ENCODE measurements around the gene BTN3A1. TPM values are rescaled to one million over a fixed set of nuclear protein-coding genes. Genes with fewer than 3 reads are reported as not detected.
"Not testable (repeated sequence)": the region's sequence is repeated elsewhere in the genome, so short reads cannot be mapped to it uniquely, and the experiment has no call there.

The BTN3A1 gene
- total and polyA plus RNA-seq, 2 donors (not counting 1 experiment from before 2014, with no cell fraction given), result 31.6 to 42.9 TPM

- no peak overlapping the region for H2AFZ ChIP-seq (ENCODE audit: low read length)
- H3K4me2 ChIP-seq (ENCODE audit: extremely low read depth, insufficient read depth, low read length), result peak overlapping the region; percentile 72
- H3K4me3 ChIP-seq (replicated peaks in 1 of 4; ENCODE audit: control extremely low read depth in 1 of 4, insufficient read depth in 1 of 4, low read depth in 3 of 4, low read length in 4 of 4), result peak overlapping the region in 2 of 4 experiments; percentile 75 to 99
- H3K79me2 ChIP-seq (ENCODE audit: control insufficient read depth, insufficient read depth, low read length), result peaks cover 35% of the 10 kb centered on the region
- no peaks in the 10 kb centered on the region for H3K27me3 ChIP-seq (ENCODE audit: control insufficient read depth, insufficient read depth, low read length)
- H3K9ac ChIP-seq (ENCODE audit: insufficient read depth, low read length), result no peak overlapping the region
- H3K27ac ChIP-seq (ENCODE audit: insufficient read depth, low read length), result no peak overlapping the region
- H3K4me1 ChIP-seq (ENCODE audit: control insufficient read depth, extremely low read depth, insufficient read depth, low read length), result peaks cover 6% of the 10 kb centered on the region
- TF ChIP-seq, protein P1, sequence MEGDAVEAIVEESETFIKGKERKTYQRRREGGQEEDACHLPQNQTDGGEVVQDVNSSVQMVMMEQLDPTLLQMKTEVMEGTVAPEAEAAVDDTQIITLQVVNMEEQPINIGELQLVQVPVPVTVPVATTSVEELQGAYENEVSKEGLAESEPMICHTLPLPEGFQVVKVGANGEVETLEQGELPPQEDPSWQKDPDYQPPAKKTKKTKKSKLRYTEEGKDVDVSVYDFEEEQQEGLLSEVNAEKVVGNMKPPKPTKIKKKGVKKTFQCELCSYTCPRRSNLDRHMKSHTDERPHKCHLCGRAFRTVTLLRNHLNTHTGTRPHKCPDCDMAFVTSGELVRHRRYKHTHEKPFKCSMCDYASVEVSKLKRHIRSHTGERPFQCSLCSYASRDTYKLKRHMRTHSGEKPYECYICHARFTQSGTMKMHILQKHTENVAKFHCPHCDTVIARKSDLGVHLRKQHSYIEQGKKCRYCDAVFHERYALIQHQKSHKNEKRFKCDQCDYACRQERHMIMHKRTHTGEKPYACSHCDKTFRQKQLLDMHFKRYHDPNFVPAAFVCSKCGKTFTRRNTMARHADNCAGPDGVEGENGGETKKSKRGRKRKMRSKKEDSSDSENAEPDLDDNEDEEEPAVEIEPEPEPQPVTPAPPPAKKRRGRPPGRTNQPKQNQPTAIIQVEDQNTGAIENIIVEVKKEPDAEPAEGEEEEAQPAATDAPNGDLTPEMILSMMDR (conservative IDR thresholded peaks at IDR 0.05 in 1 of 2, IDR thresholded peaks at IDR 0.05 in 1 of 2; ENCODE audit: low read depth in 1 of 2, low read length in 2 of 2), result no peak
- no peak for TF ChIP-seq EZH2 (IDR thresholded peaks at IDR 0.05; ENCODE audit: low read length, missing control alignments)
- H3K36me3 ChIP-seq (ENCODE audit: control insufficient read depth, insufficient read depth, low read length), result peaks cover 21% of the 10 kb centered on the region
- DNase-seq (ENCODE audit: low read depth in 2 of 2), result no peak
- no peaks in the 10 kb centered on the region for H4K20me1 ChIP-seq (ENCODE audit: control insufficient read depth, extremely low read depth, insufficient read depth, low read length)
- H3K9me3 ChIP-seq (ENCODE audit: control insufficient read depth, insufficient read depth, low read depth, low read length), result no peaks in the 10 kb centered on the region
Measured at GRCh38 chr6:26459023-26459810, 57.1 kb downstream of the BTN3A1 start.

GRCh38 chr6:26461353-26461752 is 59.3 kb downstream of the BTN3A1 start:
- H3K27ac ChIP-seq (ENCODE audit: insufficient read depth, low read length); H4K20me1 ChIP-seq (ENCODE audit: control insufficient read depth, extremely low read depth, insufficient read depth, low read length); H3K9ac ChIP-seq (ENCODE audit: insufficient read depth, low read length); H3K4me2 ChIP-seq (ENCODE audit: extremely low read depth, insufficient read depth, low read length); DNase-seq (ENCODE audit: low read depth in 2 of 2); H3K4me1 ChIP-seq (ENCODE audit: control insufficient read depth, extremely low read depth, insufficient read depth, low read length); H3K9me3 ChIP-seq (ENCODE audit: control insufficient read depth, insufficient read depth, low read depth, low read length); H2AFZ ChIP-seq (ENCODE audit: low read length); H3K27me3 ChIP-seq (ENCODE audit: control insufficient read depth, insufficient read depth, low read length); H3K4me3 ChIP-seq (replicated peaks in 1 of 4; ENCODE audit: control extremely low read depth in 1 of 4, insufficient read depth in 1 of 4, low read depth in 3 of 4, low read length in 4 of 4): not testable (repeated sequence)
- Histone ChIP-seq H3K79me2 (ENCODE audit: control insufficient read depth, insufficient read depth, low read length) (peaks cover 35% of the 10 kb centered on the region), H3K36me3 (ENCODE audit: control insufficient read depth, insufficient read depth, low read length) (peaks cover 34% of the 10 kb centered on the region)

DNA sequence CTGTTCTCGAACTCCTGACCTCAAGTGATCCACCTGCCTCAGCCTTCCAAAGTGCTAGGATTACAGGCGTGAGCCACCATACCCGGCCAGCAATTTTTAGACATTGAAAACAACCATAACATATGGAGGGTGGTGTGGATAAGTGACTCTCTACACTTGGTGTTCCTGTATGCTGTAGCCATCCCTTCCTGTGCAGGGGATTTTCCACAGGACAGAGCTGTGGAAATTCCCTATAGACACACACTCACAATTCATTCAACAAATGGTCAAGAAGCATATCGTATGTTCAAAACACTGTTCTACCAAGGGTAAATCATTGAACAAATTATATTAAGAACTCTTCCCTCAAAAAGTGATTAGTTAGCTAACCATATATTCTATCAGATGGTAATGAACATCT is 61.9 kb downstream of the BTN3A1 start:
- DNase-seq (ENCODE audit: low read depth in 2 of 2), result no peak
- TF ChIP-seq, protein P1 (conservative IDR thresholded peaks at IDR 0.05 in 1 of 2, IDR thresholded peaks at IDR 0.05 in 1 of 2; ENCODE audit: low read depth in 1 of 2, low read length in 2 of 2), result no peak
- TF ChIP-seq EZH2 (IDR thresholded peaks at IDR 0.05; ENCODE audit: low read length, missing control alignments), result no peak
- H3K36me3 ChIP-seq (ENCODE audit: control insufficient read depth, insufficient read depth, low read length), result peaks cover 41% of the 10 kb centered on the region

More for the DNA sequence above, 61.9 kb downstream of the BTN3A1 start:
- Histone ChIP-seq H3K9ac (ENCODE audit: insufficient read depth, low read length) (no peak overlapping the region), H3K9me3 (ENCODE audit: control insufficient read depth, insufficient read depth, low read depth, low read length) (no peaks in the 10 kb centered on the region), H3K27me3 (ENCODE audit: control insufficient read depth, insufficient read depth, low read length) (no peaks in the 10 kb centered on the region), H3K4me1 (ENCODE audit: control insufficient read depth, extremely low read depth, insufficient read depth, low read length) (peaks cover 2% of the 10 kb centered on the region), H3K4me3 (replicated peaks in 1 of 4; ENCODE audit: control extremely low read depth in 1 of 4, insufficient read depth in 1 of 4, low read depth in 3 of 4, low read length in 4 of 4) (no peak overlapping the region), H3K79me2 (ENCODE audit: control insufficient read depth, insufficient read depth, low read length) (peaks cover 23% of the 10 kb centered on the region), H3K27ac (ENCODE audit: insufficient read depth, low read length) (no peak overlapping the region), H3K4me2 (ENCODE audit: extremely low read depth, insufficient read depth, low read length) (no peak overlapping the region), H4K20me1 (ENCODE audit: control insufficient read depth, extremely low read depth, insufficient read depth, low read length) (no peaks in the 10 kb centered on the region), H2AFZ (ENCODE audit: low read length) (no peak overlapping the region)

Data from fibroblast of lung (primary cell).